Lower leg skin (tissue), 3 donors: ENCODE measurements around the gene DALRD3.

Source experiments
- POLR2A ChIP-seq, 2 donors: fragments of 450-650 bp; IDR thresholded peaks; one replicate each; pipeline ENCODE4 v1.6.1; 2016 to 2017; ENCODE audit warnings: antibody characterized with exemption in 2 of 2, mild to moderate bottlenecking in 1 of 2, moderate library complexity in 1 of 2
- TF ChIP-seq, protein P1 (sequence below), 3 donors: fragments of 450-650 bp; IDR thresholded peaks; one replicate each; pipeline ENCODE4 v1.5.1; 2016; ENCODE audit warnings: antibody characterized with exemption in 3 of 3, mild to moderate bottlenecking in 3 of 3, moderate library complexity in 2 of 3

DNA sequence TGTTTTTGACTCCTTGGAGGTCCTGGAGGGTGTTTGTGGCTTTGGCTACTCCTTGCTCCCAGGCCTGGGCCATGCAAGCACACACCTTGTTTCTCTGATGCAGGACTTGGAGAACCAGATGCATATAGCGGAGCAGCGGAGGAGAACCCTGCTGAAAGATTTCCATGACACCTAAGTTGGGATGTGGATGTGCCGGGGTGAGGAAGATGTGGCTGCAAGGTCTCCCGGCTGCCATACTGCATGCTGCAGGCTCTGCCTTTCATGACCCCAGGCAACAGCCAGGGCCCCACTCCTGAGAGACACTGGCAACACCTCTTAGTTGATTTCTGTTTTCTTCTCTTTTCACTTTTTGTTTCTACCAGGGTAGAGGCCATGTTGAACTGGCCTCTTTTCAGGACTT, 35.3 kb downstream of the DALRD3 start:
- TF ChIP-seq, protein P1, sequence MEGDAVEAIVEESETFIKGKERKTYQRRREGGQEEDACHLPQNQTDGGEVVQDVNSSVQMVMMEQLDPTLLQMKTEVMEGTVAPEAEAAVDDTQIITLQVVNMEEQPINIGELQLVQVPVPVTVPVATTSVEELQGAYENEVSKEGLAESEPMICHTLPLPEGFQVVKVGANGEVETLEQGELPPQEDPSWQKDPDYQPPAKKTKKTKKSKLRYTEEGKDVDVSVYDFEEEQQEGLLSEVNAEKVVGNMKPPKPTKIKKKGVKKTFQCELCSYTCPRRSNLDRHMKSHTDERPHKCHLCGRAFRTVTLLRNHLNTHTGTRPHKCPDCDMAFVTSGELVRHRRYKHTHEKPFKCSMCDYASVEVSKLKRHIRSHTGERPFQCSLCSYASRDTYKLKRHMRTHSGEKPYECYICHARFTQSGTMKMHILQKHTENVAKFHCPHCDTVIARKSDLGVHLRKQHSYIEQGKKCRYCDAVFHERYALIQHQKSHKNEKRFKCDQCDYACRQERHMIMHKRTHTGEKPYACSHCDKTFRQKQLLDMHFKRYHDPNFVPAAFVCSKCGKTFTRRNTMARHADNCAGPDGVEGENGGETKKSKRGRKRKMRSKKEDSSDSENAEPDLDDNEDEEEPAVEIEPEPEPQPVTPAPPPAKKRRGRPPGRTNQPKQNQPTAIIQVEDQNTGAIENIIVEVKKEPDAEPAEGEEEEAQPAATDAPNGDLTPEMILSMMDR (IDR thresholded peaks at IDR 0.05), result no peak
- TF ChIP-seq POLR2A (IDR thresholded peaks at IDR 0.05), result no peak
